Measurements from ENCODE around the gene TMPRSS3.

TMPRSS3 gene

GRCh38 chr21:42324896-42325295 lies 71.0 kb downstream of the TMPRSS3 start (continued):
- TF ChIP-seq PRDM6 (tag by site-specific recombination; IDR thresholded peaks at IDR 0.05) (no peak), BCL11B (tag by site-specific recombination; IDR thresholded peaks at IDR 0.05; ENCODE audit: low read depth) (no peak), ZNF350 (tag by site-specific recombination; IDR thresholded peaks at IDR 0.05) (no peak), ZNF660 (tag by site-specific recombination; IDR thresholded peaks at IDR 0.05) (no peak), ZNF169 (tag by site-specific recombination; IDR thresholded peaks at IDR 0.05) (no peak), ZFP69B (tag by site-specific recombination; IDR thresholded peaks at IDR 0.05) (no peak), ZBTB44 (tag by site-specific recombination; IDR thresholded peaks at IDR 0.05) (no peak), ZNF23 (tag by site-specific recombination; IDR thresholded peaks at IDR 0.05; ENCODE audit: borderline replicate concordance) (no peak), YY2 (tag by site-specific recombination; IDR thresholded peaks at IDR 0.05) (no peak), ZNF544 (tag by site-specific recombination; IDR thresholded peaks at IDR 0.05) (no peak), ZNF830 (tag by site-specific recombination; IDR thresholded peaks at IDR 0.05; ENCODE audit: low read depth) (no peak), ZNF2 (tag by site-specific recombination; IDR thresholded peaks at IDR 0.05) (no peak), ZNF521 (tag by site-specific recombination; IDR thresholded peaks at IDR 0.05) (no peak)
